PC-9 (cell line): ENCODE data around the gene SRSF11.

Experiments used
- EZH2 ChIP-seq: fragments of 200-600 bp; sonication (generic); IDR thresholded peaks from 2 replicates; pipeline ENCODE4 v1.8.0; 2017; ENCODE audit warnings: antibody characterized with exemption, low read depth
- TF ChIP-seq, protein P1 (sequence below): fragments of 200-600 bp; sonication (generic); conservative IDR thresholded peaks from 2 replicates; pipeline ENCODE4 v1.6.1; 2017; ENCODE audit warnings: mixed run types, antibody characterized with exemption, mild to moderate bottlenecking, moderate library complexity

DNA sequence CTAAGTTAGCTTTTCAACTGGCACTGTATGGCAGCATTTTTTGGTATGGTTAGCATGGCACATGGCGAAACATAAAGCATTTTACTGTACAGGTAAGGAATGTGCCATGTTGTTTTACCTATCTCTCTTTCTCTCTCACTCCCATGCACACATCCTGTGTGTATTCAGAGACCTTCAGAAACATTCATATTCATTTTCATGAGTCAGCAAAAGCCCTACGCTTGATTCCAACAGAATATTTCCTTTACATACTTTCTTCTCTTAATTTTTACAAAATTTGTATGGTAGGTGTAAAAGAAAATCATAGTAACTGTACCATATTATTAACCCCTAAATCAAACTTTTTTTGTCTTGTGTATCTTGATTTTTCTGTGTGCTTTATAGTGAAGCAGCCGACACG lies 10.3 kb downstream of the SRSF11 start:
- TF ChIP-seq EZH2, result no peak
- TF ChIP-seq, protein P1, sequence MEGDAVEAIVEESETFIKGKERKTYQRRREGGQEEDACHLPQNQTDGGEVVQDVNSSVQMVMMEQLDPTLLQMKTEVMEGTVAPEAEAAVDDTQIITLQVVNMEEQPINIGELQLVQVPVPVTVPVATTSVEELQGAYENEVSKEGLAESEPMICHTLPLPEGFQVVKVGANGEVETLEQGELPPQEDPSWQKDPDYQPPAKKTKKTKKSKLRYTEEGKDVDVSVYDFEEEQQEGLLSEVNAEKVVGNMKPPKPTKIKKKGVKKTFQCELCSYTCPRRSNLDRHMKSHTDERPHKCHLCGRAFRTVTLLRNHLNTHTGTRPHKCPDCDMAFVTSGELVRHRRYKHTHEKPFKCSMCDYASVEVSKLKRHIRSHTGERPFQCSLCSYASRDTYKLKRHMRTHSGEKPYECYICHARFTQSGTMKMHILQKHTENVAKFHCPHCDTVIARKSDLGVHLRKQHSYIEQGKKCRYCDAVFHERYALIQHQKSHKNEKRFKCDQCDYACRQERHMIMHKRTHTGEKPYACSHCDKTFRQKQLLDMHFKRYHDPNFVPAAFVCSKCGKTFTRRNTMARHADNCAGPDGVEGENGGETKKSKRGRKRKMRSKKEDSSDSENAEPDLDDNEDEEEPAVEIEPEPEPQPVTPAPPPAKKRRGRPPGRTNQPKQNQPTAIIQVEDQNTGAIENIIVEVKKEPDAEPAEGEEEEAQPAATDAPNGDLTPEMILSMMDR, result no peak
